SK-N-SH (cell line): ENCODE data around the gene PLAA. TPM values are rescaled to one million over a fixed set of nuclear protein-coding genes. Genes with fewer than 3 reads are reported as not detected.

ENCODE experiments used
- CTCF ChIA-PET: fragments of 300-600, 350-600 bp; formaldehyde crosslinking; extraction: SDS; loops from one replicate; lab custom pipeline; 2021; lab: Yijun Ruan, JAX
- POLR2A ChIA-PET: fragments of 350-600 bp; sonication (Branson Sonifier 250); formaldehyde crosslinking; extraction: SDS; loops from one replicate; lab custom pipeline; 2020; ENCODE audit warnings: antibody characterized with exemption, inconsistent platforms; lab: Yijun Ruan, JAX
- DNase-seq: peaks from one replicate; pipeline ENCODE4 v3.0.0; 2012
- H2AFZ ChIP-seq: fragments of 200-600 bp; sonication (generic); 2 replicates; pipeline ENCODE4 v1.8.1; 2016; ENCODE audit warnings: antibody characterized with exemption, mild to moderate bottlenecking, low read depth
- H3F3A ChIP-seq: fragments of 200-600 bp; sonication (generic); replicated peaks from 2 replicates; pipeline ENCODE3; 2016; ENCODE audit warnings: antibody characterized with exemption, mild to moderate bottlenecking; ENCODE audit not compliant: insufficient read depth
- H3K27ac ChIP-seq, 2 experiments: fragments of 200-500 bp in 1 of 2; fragments of 200-600 bp in 1 of 2; sonication (Bioruptor generic) in 1 of 2; sonication (generic), shearing (Covaris generic) in 1 of 2; 2 replicates each; pipeline versions ENCODE4 v1.5.1 to v1.6.1; 2014 to 2016; ENCODE audit warnings: low read depth in 2 of 2, inconsistent platforms in 1 of 2, low read length in 1 of 2, mild to moderate bottlenecking in 1 of 2, mixed read lengths in 1 of 2
- H3K27me3 ChIP-seq: fragments of 200-600 bp; sonication (generic), shearing (Covaris generic); 2 replicates; pipeline ENCODE4 v1.6.1; 2016; ENCODE audit warnings: mixed run types; ENCODE audit not compliant: insufficient read depth
- H3K36me3 ChIP-seq, 2 experiments: fragments of 200-500 bp in 1 of 2; fragments of 200-600 bp in 1 of 2; sonication (Bioruptor generic) in 1 of 2; sonication (generic) in 1 of 2; replicated peaks in 1 of 2; 2 replicates each; pipeline versions ENCODE3 to v1.5.1; 2014 to 2016; ENCODE audit warnings: low read length in 1 of 2, mild to moderate bottlenecking in 1 of 2; ENCODE audit not compliant: insufficient read depth in 2 of 2, control insufficient read depth in 1 of 2
- H3K4me1 ChIP-seq, 2 experiments: fragments of 200-500 bp in 1 of 2; fragments of 200-600 bp in 1 of 2; sonication (Bioruptor generic) in 1 of 2; sonication (generic), shearing (Covaris generic) in 1 of 2; 2 replicates each; pipeline versions ENCODE4 v1.5.1 to v1.6.1; 2014 to 2016; ENCODE audit warnings: low read depth in 1 of 2, low read length in 1 of 2, mixed run types in 1 of 2; ENCODE audit not compliant: insufficient read depth in 2 of 2, control insufficient read depth in 1 of 2
- H3K4me2 ChIP-seq: fragments of 200-600 bp; sonication (generic), shearing (Covaris generic); 2 replicates; pipeline ENCODE4 v1.6.1; 2017; ENCODE audit warnings: mixed run types
- H3K4me3 ChIP-seq, 2 experiments: fragments of 200-500 bp in 1 of 2; fragments of 200-600 bp in 1 of 2; sonication (Bioruptor generic) in 1 of 2; sonication (generic), shearing (Covaris generic) in 1 of 2; 2 replicates each; pipeline versions ENCODE4 v1.5.1 to v1.8.1; 2014 to 2016; ENCODE audit warnings: low read depth in 2 of 2, inconsistent platforms in 1 of 2, low read length in 1 of 2, mild to moderate bottlenecking in 1 of 2, mixed read lengths in 1 of 2, moderate library complexity in 1 of 2
- H3K79me2 ChIP-seq: fragments of 200-600 bp; sonication (generic); 2 replicates; pipeline ENCODE4 v1.8.1; 2017; ENCODE audit warnings: mild to moderate bottlenecking; ENCODE audit not compliant: insufficient read depth
- H3K9ac ChIP-seq: fragments of 200-600 bp; sonication (generic); 2 replicates; pipeline ENCODE4 v1.6.1; 2017; ENCODE audit warnings: mixed run types
- H3K9me2 ChIP-seq: fragments of 200-600 bp; sonication (generic); 2 replicates; pipeline ENCODE4 v1.6.1; 2017; ENCODE audit warnings: mixed run types
- H3K9me3 ChIP-seq: fragments of 200-600 bp; sonication (generic); 2 replicates; pipeline ENCODE4 v1.6.1; 2017; ENCODE audit warnings: mixed run types, mild to moderate bottlenecking, moderate library complexity
- H4K20me1 ChIP-seq: fragments of 200-600 bp; sonication (generic); 2 replicates; pipeline ENCODE4 v1.6.1; 2017; ENCODE audit warnings: mild to moderate bottlenecking, mixed run types; ENCODE audit not compliant: insufficient read depth
- CTCF ChIP-seq: fragments of 200-600 bp; sonication (generic); IDR thresholded peaks from 2 replicates; pipeline ENCODE4 v1.6.1; 2017; ENCODE audit warnings: antibody characterized with exemption, mild to moderate bottlenecking, moderate library complexity
- FOSL2 ChIP-seq: IDR thresholded peaks from 2 replicates; pipeline ENCODE4 v1.4.0; 2012; ENCODE audit warnings: low read depth, mild to moderate bottlenecking, moderate library complexity, borderline replicate concordance
- FOXJ3 ChIP-seq: sonication (generic); formaldehyde crosslinking; IDR thresholded peaks from 2 replicates; pipeline ENCODE4 v1.5.1; 2020; ENCODE audit warnings: mild to moderate bottlenecking, missing genetic modification reagents
- GATA2 ChIP-seq: sonication (generic); formaldehyde crosslinking; IDR thresholded peaks from 2 replicates; pipeline ENCODE4 v1.5.0; 2020; ENCODE audit warnings: mild to moderate bottlenecking, missing genetic modification reagents
- IRF3 ChIP-seq: fragments of 150-350 bp; IDR thresholded peaks from 2 replicates; pipeline ENCODE4 v1.6.1; 2016; ENCODE audit warnings: mild to moderate bottlenecking, low read depth, low read length
- JUND ChIP-seq: IDR thresholded peaks from 2 replicates; pipeline ENCODE4 v1.4.0; 2012
- MAX ChIP-seq: IDR thresholded peaks from 2 replicates; pipeline ENCODE4 v1.4.0; 2012; ENCODE audit warnings: low read depth
- NRF1 ChIP-seq: IDR thresholded peaks from 2 replicates; pipeline ENCODE4 v1.6.1; 2012; ENCODE audit warnings: low read depth, mild to moderate bottlenecking, low read length
- PBX3 ChIP-seq: IDR thresholded peaks from 2 replicates; pipeline ENCODE4; 2012
- RAD21 ChIP-seq: IDR thresholded peaks from 2 replicates; pipeline ENCODE4 v1.6.1; 2012; ENCODE audit warnings: mild to moderate bottlenecking, low read length
- RCOR1 ChIP-seq: fragments of 150-350 bp; IDR thresholded peaks from 2 replicates; pipeline ENCODE4 v1.6.1; 2017; ENCODE audit warnings: antibody characterized with exemption, low read length
- RFX5 ChIP-seq: IDR thresholded peaks from 2 replicates; pipeline ENCODE4 v1.6.1; 2012; ENCODE audit warnings: mild to moderate bottlenecking, improper control_type of control experiment, low read length
- SIN3A ChIP-seq: IDR thresholded peaks from 2 replicates; pipeline ENCODE4 v1.6.1; 2012; ENCODE audit warnings: low read depth, mild to moderate bottlenecking, low read length, moderate library complexity, borderline replicate concordance
- TCF12 ChIP-seq: IDR thresholded peaks from 2 replicates; pipeline ENCODE4 v1.4.0; 2012
- USF1 ChIP-seq: IDR thresholded peaks from 2 replicates; pipeline ENCODE4 v1.4.0; 2012; ENCODE audit warnings: low read depth, borderline replicate concordance
- USF2 ChIP-seq: fragments of 150-350 bp; IDR thresholded peaks from 2 replicates; pipeline ENCODE4 v1.6.1; 2017; ENCODE audit warnings: antibody characterized with exemption, low read length, low read depth, borderline replicate concordance
- WGBS: methylation state at CpG from one replicate; pipeline ENCODE4 v1.1.6; 2017; ENCODE audit warnings: low lambda C conversion rate; 5-methylcytosine and 5-hydroxymethylcytosine counted together
- polyA plus RNA-seq, 3 experiments: library from polyadenylated mRNA; depleted of rRNA; stranded (reverse); fragments of >200 nt; gene quantifications; 2 replicates each; pipeline ENCODE4 v1.2.3, GENCODE V29; 2012

PLAA gene
- polyA plus RNA-seq, 1 of the 3 experiments (the other 2 are of a cell fraction) = 14.0 TPM

- TF ChIP-seq RCOR1 = 0 out of 2 replicates have a peak, but pooled peaks have one; percentile 17
- no peak for TF ChIP-seq RFX5
- TF ChIP-seq JUND = no peak
- TF ChIP-seq TCF12 = 0 out of 2 replicates have a peak, but pooled peaks have one; percentile 4
- TF ChIP-seq MAX = peak; percentile 88
- TF ChIP-seq CTCF = no peak
- no peak for TF ChIP-seq GATA2
- no peak for TF ChIP-seq USF2
- TF ChIP-seq IRF3 = no peak
These were observed at the start of gene PLAA (continued) for GRCh38 chr9:26946753-26947727.

GRCh38 chr9:26995810-26996209 is 48.8 kb upstream of the PLAA start:
- Histone ChIP-seq H3K27ac (no peak overlapping the region), H2AFZ (no peak overlapping the region), H3K9ac (no peak overlapping the region), H3F3A (no peaks in the 10 kb centered on the region), H3K36me3 (peaks cover 13 to 15% of the 10 kb centered on the region in 2 experiments), H3K4me1 (no peaks in the 10 kb centered on the region; a peak in 1 of 4 replicates), H3K9me2 (no peaks in the 10 kb centered on the region), H3K4me2 (no peak overlapping the region), H4K20me1 (no peaks in the 10 kb centered on the region), H3K4me3 (no peak overlapping the region), H3K79me2 (no peaks in the 10 kb centered on the region), H3K27me3 (no peaks in the 10 kb centered on the region), H3K9me3 (no peaks in the 10 kb centered on the region)
- 85% methylated on average over 2 of the region's 2 CpGs for WGBS
- ChIA-PET CTCF (no interaction called here), POLR2A (no interaction called here)
- TF ChIP-seq FOXJ3 (CRISPR knock-in tag) = no peak
- TF ChIP-seq MAX = no peak
- TF ChIP-seq FOSL2 = no peak
- TF ChIP-seq SIN3A = no peak
- TF ChIP-seq USF1 = no peak
- TF ChIP-seq PBX3 = no peak
- no peak for TF ChIP-seq NRF1
- TF ChIP-seq RAD21 = no peak
- DNase-seq = no peak
